HG02759 (cell line): ENCODE data around the gene VDAC1.

Source experiments
- ATAC-seq: cut with Tn5 transposase; IDR thresholded peaks from one replicate; pipeline ENCODE4 v1.9.1; 2021; ENCODE audit warnings: mild to moderate bottlenecking, moderate library complexity; ENCODE audit not compliant: unreplicated experiment

The VDAC1 gene

DNA sequence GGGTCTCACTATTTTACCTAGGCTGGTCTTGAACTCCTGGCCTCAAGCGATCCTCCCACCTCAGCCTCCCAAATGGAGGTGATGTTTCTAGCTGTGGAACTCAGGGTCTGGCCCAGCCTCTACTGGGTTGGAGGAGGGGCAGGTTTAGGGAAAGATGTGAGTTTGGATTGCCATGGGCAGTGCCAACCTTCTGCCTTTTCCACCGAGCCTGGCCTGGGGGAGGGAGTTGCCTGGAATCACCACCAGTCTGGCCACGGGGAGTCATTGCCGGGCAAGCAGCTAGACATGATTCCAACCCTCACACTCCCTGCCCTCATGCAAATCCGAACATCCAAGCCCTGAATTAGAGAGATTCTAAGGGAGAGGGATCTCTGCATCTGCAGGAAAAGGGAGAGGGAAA is 21.0 kb upstream of the VDAC1 start:
- ATAC-seq: no peak

DNA sequence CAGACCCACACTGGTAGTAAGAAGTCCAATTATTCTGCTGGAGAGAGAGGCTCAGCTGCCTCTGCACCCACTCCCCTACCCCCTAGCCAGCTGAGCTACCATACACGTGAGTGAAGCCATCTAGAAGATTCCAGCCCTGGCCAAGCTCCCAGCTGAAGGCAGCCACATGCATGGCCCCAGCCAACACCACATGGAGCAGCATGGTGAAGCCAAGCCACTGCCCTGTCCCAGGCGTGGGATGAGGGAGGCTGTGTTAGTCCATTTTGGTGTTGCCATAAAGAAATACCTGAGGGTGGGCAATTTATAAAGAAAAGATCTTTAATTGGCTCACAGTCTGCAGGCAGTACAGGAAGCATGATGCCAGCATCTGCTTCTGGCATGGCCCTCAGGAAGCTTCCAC is 20.0 kb upstream of the VDAC1 start:
- ATAC-seq: no peak

DNA sequence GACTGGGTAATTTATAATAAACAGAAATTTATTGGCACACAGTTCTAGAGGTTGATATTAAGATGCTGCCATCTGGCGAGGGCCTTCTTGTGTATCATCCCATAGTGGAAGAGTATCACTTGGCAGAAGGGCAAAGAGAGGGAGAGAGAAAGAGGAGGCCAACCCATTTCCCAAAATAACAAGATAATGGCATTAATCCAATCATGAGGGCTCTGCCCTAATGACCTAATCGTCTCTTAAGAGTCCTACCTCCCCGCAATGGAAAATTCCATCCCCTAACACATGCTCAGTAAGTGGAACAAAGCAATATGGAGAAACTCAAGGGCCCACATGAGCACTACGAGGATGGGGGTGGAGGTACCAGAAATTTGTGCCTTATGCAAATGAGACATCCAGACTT is 17.6 kb upstream of the VDAC1 start:
- no peak for ATAC-seq

DNA sequence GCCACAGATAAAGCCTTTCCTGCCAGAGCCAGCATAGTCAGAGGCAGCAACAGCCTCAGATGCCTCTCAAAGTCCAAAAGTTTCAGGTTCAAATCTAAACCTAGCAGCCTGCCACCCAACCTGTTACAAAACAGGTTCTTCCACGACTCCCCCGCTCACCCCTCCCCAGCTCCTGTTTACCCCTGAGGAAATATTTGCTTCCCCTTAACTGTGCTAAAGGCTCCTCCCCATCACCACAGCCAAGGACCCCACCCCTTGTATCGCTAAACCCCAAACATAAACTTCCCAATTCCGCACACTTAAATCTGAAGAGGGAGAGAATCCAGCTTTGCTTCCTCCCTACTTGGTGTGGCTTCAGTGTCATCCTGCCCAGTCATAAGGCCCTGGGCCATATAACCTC is 15.4 kb upstream of the VDAC1 start:
- no peak for ATAC-seq

DNA sequence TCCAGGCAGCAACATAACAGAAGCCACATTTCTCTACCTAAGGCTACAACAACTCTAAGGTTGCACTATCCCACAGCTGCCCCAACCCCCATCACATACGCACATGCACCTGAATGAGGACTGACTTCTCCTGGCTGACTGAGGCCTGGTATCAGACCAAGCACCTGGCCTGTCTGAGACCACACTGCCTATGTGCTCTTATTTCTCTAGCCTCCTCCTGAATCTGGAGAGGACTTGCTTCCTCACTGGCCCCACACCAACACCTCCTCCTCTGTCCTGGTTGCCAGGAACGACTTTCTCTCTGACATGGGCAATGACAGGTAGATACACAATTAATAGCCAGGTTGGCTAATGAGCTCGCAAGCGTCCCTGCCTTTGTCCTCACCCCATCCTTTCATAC is 14.9 kb upstream of the VDAC1 start:
- no peak for ATAC-seq

DNA sequence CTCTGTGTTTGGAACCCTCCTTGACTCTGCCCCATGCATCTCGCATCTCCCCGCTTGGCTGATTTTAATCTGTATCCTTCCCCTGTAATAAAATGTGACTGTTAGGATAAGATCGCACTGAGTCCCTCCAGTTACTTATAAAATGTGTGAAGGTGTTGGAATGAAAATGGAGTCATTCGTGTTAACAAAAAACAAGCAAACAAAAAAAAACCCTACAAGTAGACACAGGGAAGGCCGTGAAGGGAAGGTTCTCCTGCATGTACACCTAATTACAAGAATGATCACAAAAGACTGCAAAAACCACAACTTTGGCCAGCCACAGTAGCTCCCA is 14.2 kb upstream of the VDAC1 start:
- no peak for ATAC-seq

DNA sequence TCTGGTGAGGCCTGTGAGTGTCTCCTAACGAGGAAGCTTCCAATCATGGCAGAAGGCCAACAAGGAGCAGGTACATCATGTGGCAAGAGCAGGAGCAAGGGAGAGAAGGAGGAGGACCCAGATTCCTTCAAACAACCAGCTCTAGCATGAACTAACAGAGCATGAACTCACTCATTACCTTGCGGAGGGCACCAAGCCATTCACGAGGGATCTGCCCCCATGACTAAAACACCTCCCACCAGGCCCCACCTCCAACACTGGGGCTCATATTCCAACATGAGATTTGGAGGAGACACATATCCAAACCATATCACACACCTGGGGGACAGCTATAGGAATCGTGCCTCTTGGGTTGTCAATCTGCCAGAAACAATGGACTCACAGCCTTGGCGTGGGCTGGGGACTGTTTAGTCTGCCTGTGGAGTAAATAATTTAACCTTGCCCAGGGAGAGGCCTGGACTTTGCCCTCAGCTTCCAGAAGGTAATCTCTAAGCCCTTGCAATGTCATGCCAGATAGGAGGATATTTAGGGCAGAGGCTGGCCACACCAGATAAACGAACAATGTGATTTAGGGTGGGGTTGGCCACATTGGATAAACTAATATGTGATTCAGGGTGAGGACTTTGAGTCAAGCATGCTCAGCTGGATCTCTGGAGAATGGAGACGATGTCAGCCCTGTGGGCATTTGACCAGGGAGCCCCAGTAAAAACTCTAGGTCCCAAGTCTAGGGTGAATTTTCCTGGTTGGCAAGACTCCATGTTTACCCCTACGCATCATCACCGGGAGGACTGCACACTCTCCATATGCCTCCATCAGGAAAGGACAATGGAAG is 13.6 kb upstream of the VDAC1 start:
- ATAC-seq: no peak

DNA sequence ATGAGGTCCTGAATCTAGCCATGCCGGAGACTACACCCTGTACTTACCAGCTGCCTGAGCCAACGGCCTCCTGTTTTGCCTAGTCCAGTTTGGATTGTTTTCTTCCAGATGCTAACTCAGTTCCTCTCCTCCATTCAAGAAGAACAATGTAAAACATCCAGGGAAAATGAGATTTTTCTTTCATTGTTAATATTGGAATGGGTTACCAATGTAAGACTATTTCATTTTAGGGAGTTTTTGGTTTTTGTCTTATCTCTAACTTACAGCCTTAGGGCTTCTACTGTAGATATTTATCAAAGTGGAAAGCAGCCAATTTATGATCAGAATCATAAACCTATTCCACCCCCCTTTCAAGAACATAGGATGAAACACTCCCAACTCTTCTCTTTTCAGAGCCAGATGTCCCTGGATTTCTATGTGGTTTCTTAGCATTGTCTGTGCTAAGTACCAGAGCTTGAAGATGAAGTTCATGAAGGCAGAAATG is 3.5 kb upstream of the VDAC1 start:
- no peak for ATAC-seq

DNA sequence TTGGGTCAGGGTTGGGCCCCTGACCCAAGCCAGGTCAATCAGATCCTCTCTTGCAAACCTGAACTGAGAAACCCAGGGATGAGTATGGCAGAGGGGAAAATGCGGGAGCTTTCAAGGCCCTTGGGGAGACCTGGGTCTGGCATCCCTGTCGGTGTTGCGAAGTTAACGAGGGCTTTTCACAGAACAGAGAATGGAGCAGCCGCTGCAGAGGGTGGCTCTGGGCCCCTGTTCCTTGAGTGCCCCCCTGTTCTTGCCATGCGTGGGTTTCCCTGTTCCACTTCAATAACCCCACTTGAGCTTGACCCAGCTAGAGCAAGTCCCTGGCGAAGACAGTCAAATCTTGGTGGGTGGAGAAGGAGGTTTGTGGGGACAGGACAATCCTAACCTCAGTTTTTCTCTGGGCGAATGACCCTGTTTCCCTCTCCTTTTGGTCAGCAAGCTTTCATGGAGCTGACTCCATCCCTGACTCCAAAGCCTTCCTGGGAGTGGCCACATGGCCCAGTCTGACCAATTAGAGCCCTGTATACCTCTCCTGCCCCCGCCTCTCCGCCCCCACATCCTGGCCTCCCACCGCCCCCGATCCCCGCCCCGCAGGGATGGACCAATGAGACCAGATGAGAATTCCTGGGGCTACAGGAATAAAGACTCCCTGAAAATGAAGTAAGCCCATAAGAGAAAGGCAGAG is 2.9 kb upstream of the VDAC1 start:
- no peak for ATAC-seq

DNA sequence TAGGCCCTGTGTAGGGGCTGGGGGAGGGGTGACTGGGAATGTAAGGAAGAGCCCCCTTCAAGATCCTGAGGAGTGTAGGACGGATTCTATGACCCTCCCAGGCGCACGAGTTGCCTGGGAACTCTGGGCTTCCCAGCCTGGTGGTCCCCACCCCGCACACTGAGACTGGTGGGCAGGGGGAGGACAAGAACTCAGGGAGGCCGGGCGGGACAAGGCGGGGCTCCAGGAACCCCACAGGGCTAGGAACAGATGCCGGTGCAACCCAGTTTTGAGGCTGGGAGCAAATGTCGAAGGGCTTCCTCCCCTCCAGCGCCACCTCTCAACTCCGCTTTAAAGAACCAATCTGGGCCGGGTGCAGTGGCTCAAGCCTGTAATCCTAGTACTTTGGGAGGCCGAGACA is 1.3 kb upstream of the VDAC1 start:
- no peak for ATAC-seq

DNA sequence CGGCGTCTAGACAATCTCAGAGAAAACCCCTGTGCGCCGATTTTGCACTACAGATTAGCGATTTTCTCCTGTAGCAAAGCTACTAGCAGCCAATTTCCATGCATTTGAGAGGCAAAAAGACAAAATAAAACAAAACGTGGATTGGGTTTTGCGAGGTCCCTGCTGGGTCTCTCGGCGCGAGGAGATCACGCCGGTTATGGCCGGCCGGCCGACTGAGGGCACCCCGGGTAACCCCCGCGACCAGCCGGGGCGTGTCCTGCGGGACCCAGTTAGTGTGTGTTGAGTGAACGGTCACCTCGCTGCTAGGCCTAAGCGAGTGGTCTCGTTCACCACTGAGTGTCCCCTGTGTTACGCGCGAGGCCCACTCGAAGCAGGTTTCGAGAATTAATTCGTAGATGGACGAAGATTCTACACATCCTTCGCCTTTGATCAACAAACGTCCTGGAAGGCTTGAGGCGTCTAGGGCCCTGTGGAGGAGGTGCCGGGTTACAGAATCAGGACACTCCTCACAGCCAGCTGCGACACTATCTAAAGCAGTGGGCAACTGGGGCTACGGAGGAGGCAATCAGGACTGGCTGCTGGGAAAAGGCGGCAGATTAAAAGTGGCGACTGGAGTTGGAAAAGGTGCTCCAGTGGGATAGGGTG is 764 bp upstream of the VDAC1 start:
- ATAC-seq: no peak

DNA sequence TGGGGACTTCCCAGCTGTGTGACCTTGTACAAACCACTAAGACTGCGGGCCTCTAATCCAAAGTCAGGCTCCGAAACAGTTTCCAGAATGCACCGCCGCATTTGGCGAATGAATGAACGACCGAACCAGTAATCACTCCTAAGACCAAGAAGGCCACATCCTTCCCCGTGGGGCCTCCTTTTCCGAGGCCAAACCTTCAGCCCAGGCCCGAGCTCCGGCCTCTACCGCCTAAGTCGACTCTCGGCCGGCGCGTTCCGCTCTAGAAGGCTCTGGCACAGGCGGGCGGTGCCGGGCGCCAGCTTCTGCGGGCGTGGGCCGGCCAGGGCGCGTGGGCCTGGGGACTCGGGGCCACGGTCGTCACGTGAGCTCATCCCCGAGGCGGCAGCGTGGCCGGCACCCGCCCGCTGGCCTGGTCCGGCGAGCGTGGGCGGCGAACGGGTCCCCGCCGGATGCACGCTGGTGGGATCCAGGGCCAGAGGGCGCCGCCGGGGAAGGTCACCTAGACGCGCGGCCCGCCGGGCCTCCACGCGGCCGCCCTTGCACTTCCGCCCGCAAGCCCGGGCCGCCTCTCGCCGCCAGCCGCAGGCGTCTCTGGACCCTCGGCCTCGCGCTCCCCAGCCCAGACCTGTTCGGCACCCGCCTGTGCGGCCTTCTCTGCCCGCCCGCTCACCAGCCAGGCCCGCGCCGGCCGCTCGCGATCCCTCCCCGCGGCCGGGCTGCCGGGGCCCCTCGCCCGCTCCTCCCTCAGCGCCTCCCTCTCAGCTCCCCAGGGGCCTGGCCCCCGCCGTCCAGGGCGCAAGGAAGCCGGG is 754 bp downstream of the VDAC1 start:
- peak; percentile 36 for ATAC-seq

DNA sequence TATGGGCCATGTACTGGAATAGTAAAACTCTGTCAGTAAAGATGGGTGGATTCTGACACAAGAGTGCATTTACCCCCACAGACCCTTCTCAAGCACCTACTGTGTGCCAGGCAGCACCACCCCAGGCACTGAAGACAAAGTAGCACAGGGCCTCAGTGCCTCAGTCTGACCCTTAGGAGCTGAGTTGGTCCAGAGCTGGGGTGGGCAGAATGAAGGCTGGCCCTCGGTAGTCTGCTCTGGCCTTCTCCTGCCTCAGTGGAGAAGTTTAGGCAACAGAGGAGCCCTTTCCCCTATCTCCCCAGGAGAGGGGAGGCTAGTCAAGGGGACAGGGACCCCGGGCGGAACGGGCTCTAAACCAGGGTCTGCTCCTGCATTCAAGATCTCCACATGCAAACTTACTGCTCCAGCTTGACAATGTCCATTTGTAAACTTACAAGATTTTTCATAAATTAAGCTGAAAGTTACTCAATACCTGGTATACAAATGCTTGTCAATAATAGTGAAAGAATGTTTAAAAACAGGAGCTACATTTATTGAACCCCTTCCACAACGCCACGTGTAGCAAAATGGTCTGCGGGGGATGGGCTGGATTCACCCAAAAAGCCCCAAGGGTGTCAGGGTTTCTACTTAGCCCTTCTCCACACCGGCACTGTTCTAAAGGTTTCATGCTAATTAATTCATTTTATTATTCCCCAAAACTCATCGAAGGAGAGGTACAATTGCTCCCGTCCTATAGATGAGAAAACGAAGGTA is 1.5 kb downstream of the VDAC1 start:
- no peak for ATAC-seq

DNA sequence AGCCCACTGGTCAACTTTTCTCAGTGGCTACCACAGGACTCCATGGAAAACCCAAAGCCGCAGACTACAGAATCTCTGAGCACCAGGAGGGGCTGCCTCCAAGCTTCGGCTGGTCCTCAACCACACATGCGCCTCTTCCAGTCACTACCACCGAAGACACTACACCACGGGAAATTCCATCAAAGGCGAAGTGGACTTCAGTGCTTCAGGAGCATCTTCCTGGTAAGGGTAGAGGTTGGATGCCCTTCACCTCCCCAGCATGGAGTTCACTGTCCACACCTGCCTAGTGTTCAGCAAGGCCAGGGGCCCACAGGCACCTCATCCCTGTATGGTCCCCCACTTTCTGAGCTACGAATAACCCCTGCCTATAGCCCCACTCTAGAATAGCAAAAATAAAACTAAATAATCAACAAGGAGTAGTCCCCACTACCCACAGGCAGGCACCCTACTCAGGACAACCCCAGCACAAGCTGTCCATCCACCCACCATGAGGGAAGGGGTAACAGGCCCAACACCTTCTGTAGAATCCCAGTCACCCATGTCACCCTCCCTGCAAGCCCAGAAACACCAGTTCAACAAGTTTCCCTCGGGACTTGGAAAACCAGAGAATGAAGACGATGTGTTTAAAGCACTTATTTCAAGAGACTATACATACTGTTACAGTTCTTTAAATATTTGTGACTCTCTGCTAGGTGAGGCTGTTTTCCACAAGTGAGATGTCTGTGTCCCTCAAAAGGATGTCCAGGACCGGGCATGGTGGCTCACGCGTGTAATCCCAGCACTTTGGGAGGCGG is 2.6 kb downstream of the VDAC1 start:
- no peak for ATAC-seq

DNA sequence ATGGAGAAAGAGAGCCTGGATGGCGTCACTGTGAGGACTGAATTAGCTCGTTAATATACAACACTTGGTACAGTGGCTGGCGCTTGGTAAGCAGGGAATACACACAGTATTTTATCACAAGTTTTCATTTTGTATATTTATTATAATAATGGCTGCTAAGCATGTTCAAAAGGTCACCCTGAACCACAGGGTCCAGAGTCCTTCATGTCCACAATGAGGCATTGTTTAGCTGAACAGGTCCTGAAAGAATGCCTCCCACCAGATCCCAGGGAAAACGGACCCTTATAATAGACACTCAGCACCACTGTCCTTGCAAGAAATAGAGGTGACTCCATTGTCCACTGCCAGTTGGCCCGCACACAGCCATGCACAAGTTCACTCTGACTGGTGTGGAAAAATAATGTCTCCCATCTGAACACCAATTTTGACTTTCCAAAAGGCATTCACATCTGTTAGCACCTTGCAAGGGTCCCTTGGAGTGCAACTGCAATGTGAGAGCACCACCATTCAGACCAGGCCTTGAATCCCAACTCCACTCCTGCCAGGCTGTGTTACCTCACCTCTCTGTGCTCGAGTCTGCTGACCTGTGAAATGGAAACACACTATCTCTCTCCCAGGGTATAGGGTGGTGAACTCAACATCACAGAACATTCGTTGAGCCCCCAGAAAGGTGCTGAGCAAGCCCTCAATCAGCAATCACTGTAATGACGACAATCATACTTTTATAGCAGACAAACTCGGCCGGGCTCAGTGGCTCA is 3.9 kb downstream of the VDAC1 start:
- ATAC-seq: no peak

DNA sequence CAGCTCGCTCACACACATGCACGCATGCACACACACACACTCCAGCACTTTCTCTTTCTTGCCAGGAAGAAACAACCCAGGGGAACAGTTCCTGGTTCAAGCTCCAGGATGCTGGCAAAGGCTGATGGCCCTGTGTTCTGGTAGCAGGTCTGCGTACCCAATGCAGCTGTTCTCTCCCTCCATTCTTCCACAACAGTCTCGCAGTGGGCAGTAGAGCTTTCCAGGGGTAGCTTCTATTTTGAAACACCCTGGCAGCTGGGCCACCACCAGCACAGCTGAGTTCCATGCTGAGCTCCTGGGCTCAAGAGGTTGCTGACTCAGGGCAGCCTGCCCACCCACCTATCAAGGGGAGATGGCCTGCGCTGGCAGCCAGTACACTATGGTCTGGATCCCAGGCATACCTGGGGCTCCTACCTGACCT is 4.7 kb downstream of the VDAC1 start:
- ATAC-seq: no peak

DNA sequence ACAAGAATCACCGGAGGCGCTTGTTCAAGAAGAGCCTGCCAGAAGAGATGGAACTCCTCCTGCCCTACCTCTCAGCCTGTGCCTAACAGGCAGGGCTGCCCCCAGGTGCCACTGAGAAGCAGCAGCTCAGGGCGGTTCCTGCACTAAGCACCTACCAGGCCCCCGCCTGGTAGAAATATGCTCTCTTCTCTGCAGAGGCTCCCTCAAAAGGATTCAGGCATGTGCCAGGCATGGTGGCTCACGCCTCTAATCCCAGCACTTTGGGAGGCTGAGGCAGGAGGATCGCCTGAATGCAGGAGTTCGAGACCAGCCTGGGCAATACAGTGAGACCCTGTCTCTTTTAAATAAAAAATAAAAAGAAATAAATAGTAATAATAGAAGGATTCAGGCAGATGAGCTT is 6.0 kb downstream of the VDAC1 start:
- no peak for ATAC-seq

DNA sequence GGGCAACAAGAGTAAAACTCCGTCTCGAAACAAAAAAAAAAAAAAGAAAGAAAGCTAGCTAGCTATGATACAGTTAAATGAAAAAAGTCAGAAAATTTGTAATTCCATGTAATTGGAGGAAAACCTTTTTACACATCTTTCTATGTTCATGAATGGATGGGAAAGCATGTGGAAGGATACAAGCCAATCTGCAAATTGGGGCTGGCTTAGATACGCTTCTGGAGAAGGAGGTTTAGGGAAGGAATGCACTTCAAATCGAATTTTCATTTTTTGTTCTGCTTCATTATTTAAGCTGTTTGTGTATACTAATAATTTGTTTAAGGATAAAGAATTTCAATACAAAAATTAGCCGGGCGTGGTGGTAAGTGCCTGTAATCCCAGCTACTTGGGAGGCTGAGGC is 6.7 kb downstream of the VDAC1 start:
- ATAC-seq: no peak

DNA sequence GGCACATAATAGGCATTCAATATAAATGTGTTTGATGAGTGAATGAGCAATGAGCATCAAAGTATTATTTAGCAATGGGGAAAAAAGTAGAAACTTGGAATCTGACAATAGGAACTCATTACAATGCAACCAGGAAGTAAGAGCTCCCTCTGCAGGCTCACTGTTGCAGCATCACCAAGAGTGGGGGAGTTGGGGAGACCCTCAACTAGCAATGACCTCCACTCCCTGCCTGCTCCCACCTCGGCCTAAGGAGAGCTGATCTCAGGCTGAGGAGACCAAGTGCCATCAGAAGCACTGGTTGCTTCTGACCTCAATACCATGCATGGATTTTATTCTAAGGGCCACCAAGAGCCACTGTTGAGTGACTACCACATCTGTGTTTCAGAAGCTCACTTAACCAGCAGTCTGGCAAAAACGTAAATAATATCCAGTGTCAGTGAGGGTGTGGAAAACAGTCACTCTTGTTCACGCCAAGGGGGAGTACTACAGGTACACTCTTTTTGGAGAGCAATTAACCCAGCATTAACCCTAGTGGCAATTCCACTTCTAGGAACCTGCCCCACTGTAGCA is 8.0 kb downstream of the VDAC1 start:
- no peak for ATAC-seq
